HEK293 (cell line): ENCODE results near the gene MAP3K20.

Source experiments
- CTCF ChIA-PET: fragments of 350-600 bp; formaldehyde crosslinking; extraction: SDS; loops from one replicate; lab custom pipeline; 2021; ENCODE audit warnings: antibody characterized with exemption; lab: Yijun Ruan, JAX
- POLR2A ChIA-PET: fragments of 300-600 bp; formaldehyde crosslinking; extraction: SDS; loops from one replicate; lab custom pipeline; 2020; ENCODE audit warnings: antibody characterized with exemption, inconsistent platforms; lab: Yijun Ruan, JAX
- H3K27ac ChIP-seq: fragments of 200-500 bp; sonication (Bioruptor generic); 2 replicates; pipeline ENCODE4 v1.5.1; 2014; ENCODE audit warnings: low read depth, low read length, control low read depth, inconsistent platforms; ENCODE audit errors: extremely low read depth
- H3K36me3 ChIP-seq, 2 experiments: fragments of 200-500 bp in 1 of 2; sonication (Bioruptor generic) in 1 of 2; 1 replicate in 1 of 2; 2 replicates in 1 of 2; pipeline ENCODE4 v1.5.1; 2014 to 2017; ENCODE audit warnings: inconsistent platforms in 2 of 2, low read length in 2 of 2; ENCODE audit not compliant: control insufficient read depth in 2 of 2, insufficient read depth in 1 of 2
- H3K4me1 ChIP-seq: fragments of 200-500 bp; sonication (Bioruptor generic); 2 replicates; pipeline ENCODE4 v1.5.1; 2014; ENCODE audit warnings: mild to moderate bottlenecking, low read length, inconsistent platforms; ENCODE audit not compliant: control insufficient read depth, insufficient read depth
- H3K4me3 ChIP-seq: 2 replicates; pipeline ENCODE4 v1.5.1; 2011; ENCODE audit warnings: low read depth, mild to moderate bottlenecking, control low read depth, low read length, moderate library complexity
- H3K9me3 ChIP-seq: fragments of 200-500 bp; sonication (Bioruptor generic); 2 replicates; pipeline ENCODE4 v1.5.1; 2014; ENCODE audit warnings: low read depth, low read length, inconsistent platforms; ENCODE audit not compliant: control insufficient read depth, insufficient read depth
- EGR2 ChIP-seq: fragments of 450-650 bp; formaldehyde crosslinking; IDR thresholded peaks from 2 replicates; pipeline ENCODE4 v1.5.1; 2016; ENCODE audit warnings: low read depth, missing biosample characterization, missing genetic modification characterization
- INSM2 ChIP-seq: fragments of 450-650 bp; formaldehyde crosslinking; IDR thresholded peaks from 2 replicates; pipeline ENCODE4 v1.5.1; 2016; ENCODE audit warnings: missing biosample characterization, missing genetic modification characterization
- PRDM1 ChIP-seq: fragments of 450-650 bp; formaldehyde crosslinking; IDR thresholded peaks from 2 replicates; pipeline ENCODE4; 2016; ENCODE audit warnings: missing biosample characterization, missing genetic modification characterization
- PRDM10 ChIP-seq: fragments of 450-650 bp; formaldehyde crosslinking; IDR thresholded peaks from 2 replicates; pipeline ENCODE4 v1.5.1; 2016; ENCODE audit warnings: missing biosample characterization, missing genetic modification characterization
- SP2 ChIP-seq: fragments of 450-650 bp; formaldehyde crosslinking; IDR thresholded peaks from 2 replicates; pipeline ENCODE4 v1.5.1; 2016; ENCODE audit warnings: missing biosample characterization, missing genetic modification characterization
- ZBTB44 ChIP-seq: fragments of 450-650 bp; IDR thresholded peaks from 2 replicates; pipeline ENCODE4 v1.5.1; 2018; ENCODE audit warnings: missing biosample characterization, mild to moderate bottlenecking, missing genetic modification characterization
- ZFHX2 ChIP-seq: fragments of 450-650 bp; formaldehyde crosslinking; conservative IDR thresholded peaks from 2 replicates; pipeline ENCODE4 v1.5.1; 2016; ENCODE audit warnings: missing biosample characterization, missing genetic modification characterization
- ZNF121 ChIP-seq: fragments of 450-650 bp; formaldehyde crosslinking; IDR thresholded peaks from 2 replicates; pipeline ENCODE4 v1.5.1; 2016; ENCODE audit warnings: missing biosample characterization, missing genetic modification characterization
- ZNF175 ChIP-seq: fragments of 450-650 bp; formaldehyde crosslinking; IDR thresholded peaks from 2 replicates; pipeline ENCODE4 v1.5.1; 2016; ENCODE audit warnings: missing biosample characterization, missing genetic modification characterization
- ZNF184 ChIP-seq: fragments of 450-650 bp; IDR thresholded peaks from 2 replicates; pipeline ENCODE4 v1.5.1; 2018; ENCODE audit warnings: missing biosample characterization, mild to moderate bottlenecking, missing genetic modification characterization
- ZNF2 ChIP-seq: fragments of 450-650 bp; formaldehyde crosslinking; IDR thresholded peaks from 2 replicates; pipeline ENCODE4 v1.5.1; 2016; ENCODE audit warnings: missing biosample characterization, missing genetic modification characterization
- ZNF202 ChIP-seq: fragments of 450-650 bp; formaldehyde crosslinking; IDR thresholded peaks from 2 replicates; pipeline ENCODE4 v1.5.1; 2016; ENCODE audit warnings: missing biosample characterization, missing genetic modification characterization, borderline replicate concordance
- ZNF239 ChIP-seq: fragments of 450-650 bp; formaldehyde crosslinking; IDR thresholded peaks from 2 replicates; pipeline ENCODE4 v1.5.1; 2016; ENCODE audit warnings: missing biosample characterization, missing genetic modification characterization
- ZNF341 ChIP-seq: fragments of 450-650 bp; formaldehyde crosslinking; IDR thresholded peaks from 2 replicates; pipeline ENCODE4; 2016; ENCODE audit warnings: low read depth, missing biosample characterization, missing genetic modification characterization
- ZNF350 ChIP-seq: fragments of 450-650 bp; formaldehyde crosslinking; IDR thresholded peaks from 2 replicates; pipeline ENCODE4 v1.5.0; 2017; ENCODE audit warnings: missing biosample characterization, mild to moderate bottlenecking, missing genetic modification characterization
- ZNF426 ChIP-seq: fragments of 450-650 bp; formaldehyde crosslinking; IDR thresholded peaks from 2 replicates; pipeline ENCODE4 v1.5.1; 2017; ENCODE audit warnings: missing biosample characterization, missing genetic modification characterization, mild to moderate bottlenecking, inconsistent platforms, moderate library complexity
- ZNF449 ChIP-seq: fragments of 450-650 bp; formaldehyde crosslinking; IDR thresholded peaks from 2 replicates; pipeline ENCODE4 v1.5.1; 2017; ENCODE audit warnings: missing biosample characterization, mild to moderate bottlenecking, missing genetic modification characterization, moderate library complexity
- ZNF48 ChIP-seq: fragments of 450-650 bp; formaldehyde crosslinking; IDR thresholded peaks from 2 replicates; pipeline ENCODE4 v1.5.1; 2016; ENCODE audit warnings: missing biosample characterization, missing genetic modification characterization
- ZNF610 ChIP-seq: fragments of 450-650 bp; formaldehyde crosslinking; IDR thresholded peaks from 2 replicates; pipeline ENCODE4 v1.5.1; 2016; ENCODE audit warnings: missing biosample characterization, missing genetic modification characterization, borderline replicate concordance
- ZNF624 ChIP-seq: fragments of 450-650 bp; formaldehyde crosslinking; IDR thresholded peaks from 2 replicates; pipeline ENCODE4 v1.5.1; 2017; ENCODE audit warnings: missing biosample characterization, missing genetic modification characterization
- ZNF654 ChIP-seq: fragments of 450-650 bp; formaldehyde crosslinking; IDR thresholded peaks from 2 replicates; pipeline ENCODE4 v1.5.1; 2016; ENCODE audit warnings: low read depth, missing biosample characterization, missing genetic modification characterization
- ZNF692 ChIP-seq: fragments of 450-650 bp; formaldehyde crosslinking; IDR thresholded peaks from 2 replicates; pipeline ENCODE4 v1.5.1; 2016; ENCODE audit warnings: missing biosample characterization, missing genetic modification characterization
- ZNF768 ChIP-seq: fragments of 450-650 bp; formaldehyde crosslinking; IDR thresholded peaks from 2 replicates; pipeline ENCODE4 v1.5.1; 2018; ENCODE audit warnings: missing biosample characterization, mild to moderate bottlenecking, missing genetic modification characterization
- ZNF792 ChIP-seq: fragments of 450-650 bp; formaldehyde crosslinking; IDR thresholded peaks from 2 replicates; pipeline ENCODE4 v1.5.1; 2016; ENCODE audit warnings: missing biosample characterization, missing genetic modification characterization
- ZSCAN4 ChIP-seq: fragments of 450-650 bp; formaldehyde crosslinking; IDR thresholded peaks from 2 replicates; pipeline ENCODE4 v1.5.1; 2017; ENCODE audit warnings: missing biosample characterization, missing genetic modification characterization

Gene MAP3K20

GRCh38 chr2:173034143-173034542, 41.5 kb upstream of the MAP3K20 start (continued):
- TF ChIP-seq ZBTB44 (tag by site-specific recombination) (no peak), ZNF610 (tag by site-specific recombination) (no peak), PRDM10 (no peak), ZNF341 (tag by site-specific recombination) (no peak), ZSCAN4 (tag by site-specific recombination) (no peak), SP2 (no peak), ZNF202 (no peak), ZNF175 (tag by site-specific recombination) (no peak), EGR2 (tag by site-specific recombination) (no peak), ZNF426 (tag by site-specific recombination) (no peak)
- TF ChIP-seq, all 188 proteins: peak for 0

- POLR2A ChIA-PET, result no interaction called here
- Histone ChIP-seq H3K9me3 (no peaks in the 10 kb centered on the region), H3K36me3 (no peaks in the 10 kb centered on the region), H3K4me1 (peaks cover 3% of the 10 kb centered on the region; the same call in 1 of the 2 replicates), H3K27ac (no peak overlapping the region), H3K4me3 (no peak overlapping the region)
- CTCF ChIA-PET, result interaction anchor here (3.9 kb wide), 1 partner anchor 10 kb away, joined by 22 read pairs; no protein-coding TSS in a partner anchor
- TF ChIP-seq ZNF48 (tag by site-specific recombination) (no peak), PRDM1 (tag by site-specific recombination) (no peak), ZNF692 (tag by site-specific recombination) (no peak), ZNF2 (no peak), INSM2 (no peak), ZNF121 (tag by site-specific recombination) (no peak), ZNF239 (tag by site-specific recombination) (no peak), ZNF449 (no peak), ZNF792 (tag by site-specific recombination) (no peak), ZNF654 (tag by site-specific recombination) (no peak), ZNF624 (tag by site-specific recombination) (no peak), ZNF202 (no peak), ZNF768 (no peak), ZNF184 (no peak), ZNF350 (tag by site-specific recombination) (no peak), ZFHX2 (no peak)
These were observed 38.2 kb upstream of the MAP3K20 start for GRCh38 chr2:173037245-173038120.
